Tibial nerve (tissue), 4 donors: ENCODE measurements around the gene APOBEC2. TPM values are rescaled to one million over a fixed set of nuclear protein-coding genes. Genes with fewer than 3 reads are reported as not detected.

Source experiments
- DNase-seq, 2 donors: peaks; one replicate each; pipeline ENCODE4 v3.0.0-alpha.2; 2019; ENCODE audit warnings: low spot score in 2 of 2
- H3K27ac ChIP-seq, 4 donors: fragments of 200-600 bp; sonication (generic) in 3 of 4; one replicate each; pipeline ENCODE4 v1.5.1; 2017 to 2019; ENCODE audit warnings: mild to moderate bottlenecking in 1 of 4
- H3K27me3 ChIP-seq, 2 donors: fragments of 200-600 bp; sonication (generic) in 1 of 2; one replicate each; pipeline versions ENCODE4 v1.5.1 to v1.6.0; 2017 to 2019
- H3K36me3 ChIP-seq, 3 donors: fragments of 200-600 bp; sonication (generic); one replicate each; pipeline ENCODE4 v1.5.1; 2018 to 2019
- H3K4me1 ChIP-seq, 4 donors: fragments of 200-600 bp; sonication (generic) in 3 of 4; one replicate each; pipeline ENCODE4 v1.5.1; 2017 to 2019
- H3K4me3 ChIP-seq, 4 donors: fragments of 200-600 bp; sonication (generic) in 3 of 4; one replicate each; pipeline ENCODE4 v1.5.1; 2017 to 2019; ENCODE audit warnings: mild to moderate bottlenecking in 1 of 4, moderate library complexity in 1 of 4
- H3K9me3 ChIP-seq, 4 donors: fragments of 200-600 bp; sonication (generic) in 3 of 4; one replicate each; pipeline ENCODE4 v1.5.1; 2017 to 2019
- CTCF ChIP-seq, 5 experiments: fragments of 200-600 bp in 3 of 5; fragments of 450-650 bp in 2 of 5; sonication (generic) in 3 of 5; IDR thresholded peaks; one replicate each; pipeline ENCODE4 v1.5.1; 2016 to 2019; ENCODE audit warnings: antibody characterized with exemption in 5 of 5, mild to moderate bottlenecking in 3 of 5, moderate library complexity in 2 of 5
- EP300 ChIP-seq, 2 donors: sonication (generic); formaldehyde crosslinking; IDR thresholded peaks; one replicate each; pipeline ENCODE4 v1.6.1; 2017; ENCODE audit warnings: antibody characterized with exemption in 2 of 2, mild to moderate bottlenecking in 1 of 2
- POLR2A ChIP-seq, 2 donors: fragments of 450-650 bp; IDR thresholded peaks; one replicate each; pipeline ENCODE4 v1.6.1; 2017; ENCODE audit warnings: antibody characterized with exemption in 2 of 2, mild to moderate bottlenecking in 2 of 2, moderate library complexity in 2 of 2
- WGBS, 2 donors: methylation state at CpG; one replicate each; pipeline ENCODE4 v1.1.5; 2018; 5-methylcytosine and 5-hydroxymethylcytosine counted together
- total RNA-seq, 4 donors: library from RNA; depleted of rRNA; stranded (reverse); fragments of >200 nt; gene quantifications; one replicate each; pipeline ENCODE4 v1.1.0, GENCODE V29; 2016

Gene APOBEC2
- total RNA-seq, 4 donors from 2014 or later: not detected

- no peak for DNase-seq
- Histone ChIP-seq H3K27ac (no peak overlapping the region), H3K4me1 (no peaks in the 10 kb centered on the region), H3K36me3 (peaks cover 0 to 37% (median 0%) of the 10 kb centered on the region in 3 donors), H3K9me3 (no peaks in the 10 kb centered on the region), H3K27me3 (no peaks in the 10 kb centered on the region), H3K4me3 (no peak overlapping the region)
- 95 to 100% methylated on average over 2 of the region's 2 CpGs for WGBS, 2 donors
- TF ChIP-seq POLR2A (IDR thresholded peaks at IDR 0.05) (no peak), EP300 (IDR thresholded peaks at IDR 0.05) (no peak), CTCF (IDR thresholded peaks at IDR 0.05) (no peak)
These were observed 5.7 kb upstream of the APOBEC2 start for GRCh38 chr6:41047306-41047705.

GRCh38 chr6:41047745-41048732 is 5.0 kb upstream of the APOBEC2 start:
- Histone ChIP-seq H3K27me3 (no peaks in the 10 kb centered on the region), H3K27ac (no peak overlapping the region), H3K36me3 (peaks cover 0 to 32% (median 0%) of the 10 kb centered on the region in 3 donors), H3K4me1 (no peaks in the 10 kb centered on the region), H3K4me3 (no peak overlapping the region), H3K9me3 (no peaks in the 10 kb centered on the region)
- TF ChIP-seq POLR2A (IDR thresholded peaks at IDR 0.05) (no peak), EP300 (IDR thresholded peaks at IDR 0.05) (no peak), CTCF (IDR thresholded peaks at IDR 0.05) (no peak)
- DNase-seq: no peak
- WGBS, 2 donors: 79% methylated on average over 9 of the region's 9 CpGs

- no peak for DNase-seq
- Histone ChIP-seq H3K27me3 (no peaks in the 10 kb centered on the region), H3K36me3 (peaks cover 0 to 28% (median 0%) of the 10 kb centered on the region in 3 donors), H3K9me3 (no peaks in the 10 kb centered on the region), H3K4me1 (no peaks in the 10 kb centered on the region), H3K27ac (no peak overlapping the region), H3K4me3 (no peak overlapping the region)
- TF ChIP-seq POLR2A (IDR thresholded peaks at IDR 0.05) (no peak), CTCF (IDR thresholded peaks at IDR 0.05) (no peak), EP300 (IDR thresholded peaks at IDR 0.05) (no peak)
- 53 to 64% methylated on average over 1 of the region's 1 CpG for WGBS, 2 donors
These were observed 3.5 kb upstream of the APOBEC2 start for GRCh38 chr6:41049521-41049920.

GRCh38 chr6:41049955-41050354 is 3.0 kb upstream of the APOBEC2 start:
- H3K27me3 ChIP-seq: no peaks in the 10 kb centered on the region
- H3K4me1 ChIP-seq: no peaks in the 10 kb centered on the region
- TF ChIP-seq POLR2A (IDR thresholded peaks at IDR 0.05): no peak
- no peak for TF ChIP-seq CTCF (IDR thresholded peaks at IDR 0.05)
- no peak for TF ChIP-seq EP300 (IDR thresholded peaks at IDR 0.05)
- H3K9me3 ChIP-seq: no peaks in the 10 kb centered on the region
- no peak overlapping the region for H3K4me3 ChIP-seq
- H3K27ac ChIP-seq: no peak overlapping the region
- peaks cover 0 to 32% (median 0%) of the 10 kb centered on the region in 3 donors for H3K36me3 ChIP-seq
- no peak for DNase-seq
- WGBS, 2 donors: 72 to 74% methylated on average over 7 of the region's 7 CpGs

- Histone ChIP-seq H3K4me1 (no peaks in the 10 kb centered on the region), H3K9me3 (no peaks in the 10 kb centered on the region), H3K36me3 (peaks cover 0 to 37% (median 0%) of the 10 kb centered on the region in 3 donors), H3K27ac (no peak overlapping the region), H3K4me3 (no peak overlapping the region), H3K27me3 (no peaks in the 10 kb centered on the region)
- DNase-seq: no peak
- TF ChIP-seq POLR2A (IDR thresholded peaks at IDR 0.05) (no peak), EP300 (IDR thresholded peaks at IDR 0.05) (no peak), CTCF (IDR thresholded peaks at IDR 0.05) (no peak)
- 73 to 77% methylated on average over 3 of the region's 3 CpGs for WGBS, 2 donors
These were observed 2.5 kb upstream of the APOBEC2 start for GRCh38 chr6:41050536-41050935.
